Activated CD4-positive, alpha-beta memory T cell treated with anti-CD3 and anti-CD28 coated beads, Interleukin-2, amount 10 ng/mL, durations not matched to agents 7 days and 5 days (primary cell): ENCODE data around the gene CDC20B. TPM values are rescaled to one million over a fixed set of nuclear protein-coding genes. Genes with fewer than 3 reads are reported as not detected.

ENCODE experiments used
- total RNA-seq, 2 experiments: library from RNA; stranded (reverse); gene quantifications; one replicate each; pipeline ENCODE4 v1.2.3, GENCODE V29; 2021

The CDC20B gene
- total RNA-seq, 2 experiments from 2014 or later = 0.13 to 0.18 TPM

Other genes starting within 250 kb of the CDC20B start
- under 1 TPM; 0.76 to 0.83 TPM for gene ESM1, start 187.6 kb downstream of the CDC20B start, total RNA-seq
- gene GZMK, start 148.9 kb downstream of the CDC20B start, total RNA-seq = 10 to 100 TPM; 14.5 to 14.7 TPM
- gene GZMA, start 70.5 kb downstream of the CDC20B start, total RNA-seq = 1,000 to 10,000 TPM; 1,058 to 1,099 TPM
- not detected for gene GPX8, start 13.0 kb downstream of the CDC20B start, total RNA-seq
- not detected for gene MCIDAS, start 54.1 kb upstream of the CDC20B start, total RNA-seq
- gene CCNO, start 60.4 kb upstream of the CDC20B start, total RNA-seq = under 1 TPM in 1 of 2 experiments, not detected in 1; 0.15 TPM
- gene DHX29, start 134.5 kb upstream of the CDC20B start, total RNA-seq = 10 to 100 TPM; 13.0 to 15.5 TPM
- 10 to 100 TPM; 69.7 to 71.4 TPM for gene MTREX, start 134.8 kb upstream of the CDC20B start, total RNA-seq